ENCODE data around the gene RHOBTB1. TPM values are rescaled to one million over a fixed set of nuclear protein-coding genes. Genes with fewer than 3 reads are reported as not detected.

RHOBTB1 gene
- total and polyA plus RNA-seq, 2 donors from 2014 or later, result 14.6 to 34.5 TPM

DNA sequence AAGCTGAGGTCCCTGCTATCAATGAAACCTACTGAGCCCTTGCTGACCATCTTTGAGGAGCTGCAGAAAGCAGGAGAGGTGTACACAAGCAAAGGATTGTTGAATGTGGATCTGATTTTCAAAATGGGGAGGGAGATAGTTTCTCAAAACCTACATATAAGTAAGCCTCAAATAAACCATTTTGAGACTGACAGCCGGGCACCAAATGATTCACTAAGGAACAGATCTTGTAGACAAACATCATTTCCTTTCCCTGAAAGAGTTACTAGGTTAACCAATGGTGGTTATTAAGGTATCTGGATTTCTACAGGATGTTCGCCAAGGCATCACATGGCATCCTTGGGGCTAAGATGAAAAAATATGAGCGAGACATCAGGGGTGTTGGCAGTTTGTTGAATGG is 24.5 kb upstream of the RHOBTB1 start:
- H3K9ac ChIP-seq (ENCODE audit: low read length in 3 of 3), result no peak overlapping the region
- no peak for DNase-seq
- H3K36me3 ChIP-seq (ENCODE audit: control insufficient read depth in 2 of 3, insufficient read depth in 3 of 3, low read length in 3 of 3), result no peaks in the 10 kb centered on the region
- H3K27me3 ChIP-seq (ENCODE audit: control insufficient read depth, insufficient read depth, low read length), result no peaks in the 10 kb centered on the region
- intact Hi-C loops (cut with DNase I), result loop anchor here (10.0 kb wide), 1 partner anchor 144 kb away; no protein-coding TSS in a partner anchor
- H3K27ac ChIP-seq (ENCODE audit: low read depth in 2 of 2, low read length in 2 of 2), result no peak overlapping the region
- FAIRE-seq, result no peak
- no peak overlapping the region for H3K4me3 ChIP-seq (ENCODE audit: low read length in 3 of 3)
- no peak for TF ChIP-seq CTCF (IDR thresholded peaks at IDR 0.05; ENCODE audit: borderline replicate concordance, extremely low read depth, insufficient read depth)
- H3K4me1 ChIP-seq (ENCODE audit: control insufficient read depth in 2 of 3, insufficient read depth in 2 of 3, low read depth in 1 of 3, low read length in 3 of 3), result peaks cover 0 to 10% (median 3%) of the 10 kb centered on the region in 3 donors
- no peaks in the 10 kb centered on the region for H3K9me3 ChIP-seq (ENCODE audit: control insufficient read depth in 2 of 3, insufficient read depth in 1 of 3, low read length in 3 of 3)

GRCh38 chr10:60967854-60968484 is 24.0 kb upstream of the RHOBTB1 start:
- Histone ChIP-seq H3K9ac (ENCODE audit: low read length in 3 of 3) (no peak overlapping the region), H3K27ac (ENCODE audit: low read depth in 2 of 2, low read length in 2 of 2) (no peak overlapping the region), H3K27me3 (ENCODE audit: control insufficient read depth, insufficient read depth, low read length) (no peaks in the 10 kb centered on the region), H3K9me3 (ENCODE audit: control insufficient read depth in 2 of 3, insufficient read depth in 1 of 3, low read length in 3 of 3) (no peaks in the 10 kb centered on the region), H3K4me1 (ENCODE audit: control insufficient read depth in 2 of 3, insufficient read depth in 2 of 3, low read depth in 1 of 3, low read length in 3 of 3) (peaks cover 0 to 15% (median 3%) of the 10 kb centered on the region in 3 donors), H3K4me3 (ENCODE audit: low read length in 3 of 3) (no peak overlapping the region), H3K36me3 (ENCODE audit: control insufficient read depth in 2 of 3, insufficient read depth in 3 of 3, low read length in 3 of 3) (no peaks in the 10 kb centered on the region)
- intact Hi-C loops (cut with DNase I), result loop anchor here (10.0 kb wide), 1 partner anchor 143 kb away; no protein-coding TSS in a partner anchor
- no peak for DNase-seq
- FAIRE-seq, result no peak
- TF ChIP-seq CTCF (IDR thresholded peaks at IDR 0.05; ENCODE audit: borderline replicate concordance, extremely low read depth, insufficient read depth), result no peak

- no peaks in the 10 kb centered on the region for H3K9me3 ChIP-seq (ENCODE audit: control insufficient read depth in 2 of 3, insufficient read depth in 1 of 3, low read length in 3 of 3)
- no peak overlapping the region for H3K27ac ChIP-seq (ENCODE audit: low read depth in 2 of 2, low read length in 2 of 2)
- H3K9ac ChIP-seq (ENCODE audit: low read length in 3 of 3), result no peak overlapping the region
- H3K27me3 ChIP-seq (ENCODE audit: control insufficient read depth, insufficient read depth, low read length), result no peaks in the 10 kb centered on the region
- peaks cover 0 to 17% (median 3%) of the 10 kb centered on the region in 3 donors for H3K4me1 ChIP-seq (ENCODE audit: control insufficient read depth in 2 of 3, insufficient read depth in 2 of 3, low read depth in 1 of 3, low read length in 3 of 3)
- H3K4me3 ChIP-seq (ENCODE audit: low read length in 3 of 3), result no peak overlapping the region
- no peak for DNase-seq
- H3K36me3 ChIP-seq (ENCODE audit: control insufficient read depth in 2 of 3, insufficient read depth in 3 of 3, low read length in 3 of 3), result no peaks in the 10 kb centered on the region
- intact Hi-C loops (cut with DNase I), result loop anchor here (10.0 kb wide), 1 partner anchor 142 kb away; no protein-coding TSS in a partner anchor
- no peak for TF ChIP-seq CTCF (IDR thresholded peaks at IDR 0.05; ENCODE audit: borderline replicate concordance, extremely low read depth, insufficient read depth)
- no peak for FAIRE-seq
These were observed 23.3 kb upstream of the RHOBTB1 start for GRCh38 chr10:60967260-60967659.

Data from kidney (tissue), 14 donors.